Thoracic aorta (tissue), 2 donors: Measurements from ENCODE around the gene UXT. TPM values are rescaled to one million over a fixed set of nuclear protein-coding genes. Genes with fewer than 3 reads are reported as not detected.
"Not testable (repeated sequence)": the region's sequence is repeated elsewhere in the genome, so short reads cannot be mapped to it uniquely, and the experiment has no call there.

Experiments
- ATAC-seq: fragments of 150-250 bp; one replicate; pipeline ENCODE4 v1.8.0; 2017; ENCODE audit warnings: low read depth; ENCODE audit not compliant: insufficient number of reproducible peaks, low FRiP score
- DNase-seq: peaks from one replicate; pipeline ENCODE4 v3.0.0-alpha.2; 2020; ENCODE audit warnings: low spot score
- H3K27ac ChIP-seq, 2 donors: fragments of 200-600 bp; sonication (generic); 1 replicate in 1 of 2; 2 replicates in 1 of 2; pipeline ENCODE4 v1.5.1; 2016; ENCODE audit warnings: mild to moderate bottlenecking in 2 of 2, moderate library complexity in 2 of 2
- H3K27me3 ChIP-seq: fragments of 200-600 bp; sonication (generic); replicated peaks from 2 replicates; pipeline ENCODE4 v1.6.0; 2016; ENCODE audit warnings: mild to moderate bottlenecking; ENCODE audit not compliant: insufficient read depth
- H3K36me3 ChIP-seq: fragments of 200-600 bp; sonication (generic); one replicate; pipeline ENCODE4 v1.5.1; 2016
- H3K4me1 ChIP-seq, 2 donors: fragments of 200-600 bp; sonication (generic); 1 replicate in 1 of 2; 2 replicates in 1 of 2; pipeline versions ENCODE4 v1.5.1 to v1.6.0; 2016; ENCODE audit warnings: low read depth in 2 of 2, mild to moderate bottlenecking in 1 of 2; ENCODE audit not compliant: control insufficient read depth in 1 of 2
- H3K4me3 ChIP-seq: fragments of 200-600 bp; sonication (generic); 2 replicates; pipeline ENCODE4 v1.5.1; 2016; ENCODE audit warnings: mild to moderate bottlenecking
- H3K9me3 ChIP-seq: fragments of 200-600 bp; sonication (generic); 2 replicates; pipeline ENCODE4 v1.5.1; 2016
- CTCF ChIP-seq: fragments of 200-600 bp; sonication (generic); IDR thresholded peaks from one replicate; pipeline ENCODE4 v1.5.1; 2019; ENCODE audit warnings: antibody characterized with exemption
- total RNA-seq, 2 donors: library from RNA; depleted of rRNA; stranded (reverse); fragments of >200 nt; gene quantifications; one replicate each; pipeline versions ENCODE4 v1.1.0 to v1.2.3, GENCODE V29; 2016

Gene UXT
- total RNA-seq, 2 donors from 2014 or later, result 71.8 to 124 TPM

DNA sequence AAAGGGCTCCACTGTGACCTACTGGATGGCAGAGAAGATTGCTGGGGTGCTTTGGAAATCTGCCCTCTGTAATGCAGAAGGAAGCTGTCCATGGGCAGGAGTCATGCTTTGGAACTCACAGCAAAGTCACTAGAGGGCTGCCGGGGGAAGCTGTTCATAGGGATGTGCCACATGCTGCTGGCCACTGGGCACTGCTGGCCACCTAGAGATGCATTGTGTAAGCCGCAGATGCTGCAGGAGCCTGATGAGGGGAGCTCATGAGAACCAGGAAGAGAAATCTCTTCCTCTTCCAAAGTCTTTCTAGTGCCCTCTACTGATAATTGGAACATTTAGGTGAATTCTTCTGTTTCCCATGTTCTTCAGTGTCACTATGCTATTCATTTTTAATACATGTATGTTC is 31.2 kb upstream of the UXT start:
- no peak for DNase-seq
- no peak for TF ChIP-seq CTCF
- no peaks in the 10 kb centered on the region for H3K9me3 ChIP-seq
- H3K4me1 ChIP-seq, result no peaks in the 10 kb centered on the region
- H3K4me3 ChIP-seq, result no peak overlapping the region
- H3K36me3 ChIP-seq, result no peaks in the 10 kb centered on the region
- H3K27ac ChIP-seq, result no peak overlapping the region
- ATAC-seq, result no peak
- H3K27me3 ChIP-seq, result no peaks in the 10 kb centered on the region

DNA sequence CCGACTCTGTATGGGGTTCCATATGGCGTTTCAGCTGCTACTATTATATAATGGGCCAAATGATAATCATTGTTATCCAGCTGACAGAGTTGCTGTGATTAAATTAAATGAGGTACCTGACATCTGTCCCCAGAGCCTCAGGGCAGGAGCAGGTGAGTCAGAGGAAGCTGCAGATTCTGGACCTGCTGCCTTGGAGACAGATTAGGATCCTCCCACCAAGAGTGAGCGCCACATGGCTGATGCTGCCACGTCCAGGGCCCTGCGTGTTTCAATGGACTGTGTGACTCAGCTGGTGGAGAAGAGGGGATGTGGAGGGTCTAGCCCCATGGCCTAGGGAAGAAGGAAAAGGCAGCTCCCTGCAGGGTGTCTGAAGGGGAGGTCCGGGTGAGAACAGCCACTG is 28.3 kb upstream of the UXT start:
- Histone ChIP-seq H3K4me3 (no peak overlapping the region), H3K27ac (no peak overlapping the region), H3K27me3 (no peaks in the 10 kb centered on the region), H3K36me3 (no peaks in the 10 kb centered on the region), H3K4me1 (no peaks in the 10 kb centered on the region), H3K9me3 (no peaks in the 10 kb centered on the region)
- TF ChIP-seq CTCF, result no peak
- DNase-seq, result no peak
- no peak for ATAC-seq

DNA sequence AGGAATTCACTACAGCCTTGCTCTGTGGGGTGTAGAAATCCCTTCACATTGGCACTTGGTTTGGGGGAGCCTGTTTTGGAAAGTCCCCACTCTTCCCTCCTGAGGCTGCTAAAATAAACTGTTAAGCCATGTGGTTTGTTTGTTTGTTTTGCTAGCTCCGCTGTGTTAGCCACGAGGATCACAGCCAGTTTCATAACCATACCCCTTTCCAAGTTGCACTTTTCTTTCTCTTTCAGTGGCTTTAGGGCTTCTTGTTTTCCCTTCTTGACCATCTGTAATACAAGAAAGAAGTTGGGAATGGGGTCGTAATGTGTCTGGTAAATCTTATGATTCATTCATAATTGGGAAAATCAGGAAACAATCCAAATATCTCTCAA is 24.8 kb upstream of the UXT start:
- Histone ChIP-seq H3K27ac (no peak overlapping the region), H3K4me3 (no peak overlapping the region), H3K36me3 (no peaks in the 10 kb centered on the region), H3K4me1 (no peaks in the 10 kb centered on the region), H3K9me3 (no peaks in the 10 kb centered on the region), H3K27me3 (no peaks in the 10 kb centered on the region)
- ATAC-seq (no peak), DNase-seq (no peak)
- no peak for TF ChIP-seq CTCF

- TF ChIP-seq CTCF, result no peak
- Histone ChIP-seq H3K36me3 (no peaks in the 10 kb centered on the region), H3K27ac (no peak overlapping the region), H3K4me3 (no peak overlapping the region), H3K9me3 (no peaks in the 10 kb centered on the region), H3K27me3 (no peaks in the 10 kb centered on the region), H3K4me1 (no peaks in the 10 kb centered on the region)
- ATAC-seq (no peak), DNase-seq (no peak)
Observed at GRCh38 chrX:47683184-47683828, 24.3 kb upstream of the UXT start.

DNA sequence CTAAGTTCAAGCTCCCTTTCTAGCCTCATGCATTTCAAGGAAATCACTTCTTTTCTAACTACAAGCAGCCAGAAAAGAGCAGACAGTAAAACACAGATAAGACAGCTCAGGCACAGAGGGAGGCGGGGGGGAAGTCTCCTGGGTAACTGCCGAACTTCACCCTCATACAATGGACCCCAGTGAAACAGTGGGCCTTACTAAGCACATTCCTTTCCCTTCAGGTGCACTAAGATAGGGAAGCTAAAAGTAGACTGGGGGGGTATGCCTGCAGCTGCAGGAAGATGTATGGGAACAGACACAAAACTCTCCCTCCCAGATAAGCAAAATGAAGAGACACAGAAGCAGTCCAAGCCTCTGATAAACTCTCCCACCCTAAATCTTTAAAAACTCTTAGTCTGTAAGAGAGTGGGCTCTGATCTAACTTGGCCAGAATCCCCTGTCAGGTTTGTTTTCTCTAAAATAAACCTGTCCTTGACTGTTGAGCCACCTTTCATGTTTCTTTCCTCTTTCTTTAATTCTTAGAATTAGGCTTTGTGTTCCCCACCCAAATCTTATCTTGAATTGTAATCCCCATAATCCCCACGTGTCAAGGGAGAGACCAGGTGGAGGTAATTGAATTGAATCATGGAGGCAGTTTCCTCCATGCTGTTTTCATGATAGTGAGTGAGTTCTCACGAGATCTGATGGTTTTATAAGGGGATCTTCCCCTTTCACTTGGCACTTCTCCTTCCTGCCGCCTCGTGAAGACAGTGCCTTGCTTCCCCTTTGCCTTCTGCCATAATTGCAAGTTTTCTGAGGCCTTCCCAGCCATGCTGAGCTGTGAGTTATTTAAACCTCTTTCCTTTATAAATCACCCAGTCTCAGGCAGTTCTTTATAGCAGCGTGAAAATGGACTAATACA is 17.2 kb upstream of the UXT start:
- not testable (repeated sequence) for H3K27ac ChIP-seq, ATAC-seq

More for the DNA sequence above, 17.2 kb upstream of the UXT start:
- not testable (repeated sequence) for H3K36me3 ChIP-seq, DNase-seq, H3K4me3 ChIP-seq, H3K27me3 ChIP-seq, H3K4me1 ChIP-seq, H3K9me3 ChIP-seq
